ENCODE data around the gene MAP3K5. TPM values are rescaled to one million over a fixed set of nuclear protein-coding genes. Genes with fewer than 3 reads are reported as not detected.

MAP3K5 gene
- total and polyA plus RNA-seq, 9 of the 15 experiments (the other 6 are each of a cell fraction or from before 2014, with no cell fraction given), result 2.2 to 13.0 (median 9.9) TPM

DNA sequence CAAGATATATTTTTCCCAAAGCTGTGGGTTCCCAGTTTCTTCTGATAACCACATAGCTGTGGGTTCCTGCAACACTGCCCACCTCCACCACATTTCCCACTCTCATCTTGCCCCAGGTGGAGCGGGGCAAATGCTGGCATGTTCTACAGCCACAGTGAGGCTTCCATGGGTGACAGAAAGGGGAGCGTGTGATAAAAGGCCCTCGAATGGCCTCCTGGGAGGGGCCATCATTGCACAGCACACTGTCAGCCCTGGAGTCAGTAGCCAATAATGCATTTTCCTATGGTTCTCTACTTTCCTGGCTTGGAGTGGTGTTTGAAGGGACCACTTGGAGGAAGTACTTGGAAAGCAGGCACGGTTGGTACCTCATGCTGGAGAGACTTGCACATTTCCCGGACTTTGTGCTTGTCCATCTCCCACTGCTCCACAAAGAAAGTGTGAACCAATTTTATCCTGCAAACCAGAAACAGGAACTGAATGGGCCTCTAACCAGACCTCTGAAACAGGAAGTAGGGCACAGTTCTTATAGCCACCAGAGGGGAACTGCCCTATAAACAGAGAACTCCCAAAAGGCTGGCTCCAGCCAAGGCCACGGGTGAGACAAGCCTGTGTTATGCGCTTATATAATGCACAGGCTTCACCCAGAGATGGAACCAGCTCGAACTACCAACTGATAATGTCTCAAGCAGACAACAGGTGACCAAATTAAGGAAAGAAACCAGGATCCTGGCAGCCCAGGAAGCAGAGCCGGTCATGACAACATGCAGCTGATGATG, 8.6 kb downstream of the MAP3K5 start (continued):
- TF ChIP-seq JUNB (CRISPR knock-in tag; conservative IDR thresholded peaks at IDR 0.05) (no peak), ZFP36 (IDR thresholded peaks at IDR 0.05; ENCODE audit: low read depth, low read length, partially characterized antibody) (no peak), SMAD2 (IDR thresholded peaks at IDR 0.05; ENCODE audit: low read depth, low read length) (no peak), ARNT (IDR thresholded peaks at IDR 0.05) (no peak), NFXL1 (CRISPR knock-in tag; IDR thresholded peaks at IDR 0.05) (0 out of 2 replicates have a peak, but pooled peaks have one; percentile 70), ZNF197 (CRISPR knock-in tag; IDR thresholded peaks at IDR 0.05; ENCODE audit: low read depth) (0 out of 2 replicates have a peak, but pooled peaks have one; percentile 10), ZNF766 (CRISPR knock-in tag; conservative IDR thresholded peaks at IDR 0.05) (peak; percentile 72; the same call in 1 of the 2 replicates), ZFP1 (CRISPR knock-in tag; IDR thresholded peaks at IDR 0.05) (0 out of 2 replicates have a peak, but pooled peaks have one; percentile 18), ZNF311 (CRISPR knock-in tag; IDR thresholded peaks at IDR 0.05) (0 out of 2 replicates have a peak, but pooled peaks have one; percentile 10), GABPA (tag; conservative IDR thresholded peaks at IDR 0.05; ENCODE audit: low read depth) (peak; percentile 79), PHF8 (IDR thresholded peaks at IDR 0.05; ENCODE audit: borderline replicate concordance, low read length) (no peak), NR2C2 (CRISPR knock-in tag; IDR thresholded peaks at IDR 0.05) (no peak), NR2C2 (tag; IDR thresholded peaks at IDR 0.05) (peak; percentile 33; the same call in 1 of the 2 replicates), ZNF57 (CRISPR knock-in tag; IDR thresholded peaks at IDR 0.05) (no peak), ZBTB17 (CRISPR knock-in tag; IDR thresholded peaks at IDR 0.05) (0 out of 2 replicates have a peak, but pooled peaks have one; percentile 46), KLF6 (CRISPR knock-in tag; IDR thresholded peaks at IDR 0.05; ENCODE audit: borderline replicate concordance) (peak; percentile 4; the same call in 1 of the 2 replicates), ILK (tag; IDR thresholded peaks at IDR 0.05; ENCODE audit: borderline replicate concordance, low read depth) (no peak), SRSF1 (IDR thresholded peaks at IDR 0.05; ENCODE audit: low read depth, low read length) (no peak), MLX (CRISPR knock-in tag; conservative IDR thresholded peaks at IDR 0.05) (no peak)
- TF ChIP-seq, protein P1, sequence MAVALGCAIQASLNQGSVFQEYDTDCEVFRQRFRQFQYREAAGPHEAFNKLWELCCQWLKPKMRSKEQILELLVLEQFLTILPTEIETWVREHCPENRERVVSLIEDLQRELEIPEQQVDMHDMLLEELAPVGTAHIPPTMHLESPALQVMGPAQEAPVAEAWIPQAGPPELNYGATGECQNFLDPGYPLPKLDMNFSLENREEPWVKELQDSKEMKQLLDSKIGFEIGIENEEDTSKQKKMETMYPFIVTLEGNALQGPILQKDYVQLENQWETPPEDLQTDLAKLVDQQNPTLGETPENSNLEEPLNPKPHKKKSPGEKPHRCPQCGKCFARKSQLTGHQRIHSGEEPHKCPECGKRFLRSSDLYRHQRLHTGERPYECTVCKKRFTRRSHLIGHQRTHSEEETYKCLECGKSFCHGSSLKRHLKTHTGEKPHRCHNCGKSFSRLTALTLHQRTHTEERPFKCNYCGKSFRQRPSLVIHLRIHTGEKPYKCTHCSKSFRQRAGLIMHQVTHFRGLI (CRISPR knock-in tag; IDR thresholded peaks at IDR 0.05), result peak; percentile 28; the same call in 1 of the 2 replicates
- TF ChIP-seq, protein P2, sequence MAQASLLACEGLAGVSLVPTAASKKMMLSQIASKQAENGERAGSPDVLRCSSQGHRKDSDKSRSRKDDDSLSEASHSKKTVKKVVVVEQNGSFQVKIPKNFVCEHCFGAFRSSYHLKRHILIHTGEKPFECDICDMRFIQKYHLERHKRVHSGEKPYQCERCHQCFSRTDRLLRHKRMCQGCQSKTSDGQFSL (CRISPR knock-in tag; IDR thresholded peaks at IDR 0.05), result no peak
- TF ChIP-seq, protein P2 (tag; IDR thresholded peaks at IDR 0.05), result 0 out of 4 replicates have a peak, but pooled peaks of 1 of the 2 experiments have one; percentile 21
